ENCODE data around the gene CCNL2.
"Not testable (repeated sequence)": the region's sequence is repeated elsewhere in the genome, so short reads cannot be mapped to it uniquely, and the experiment has no call there.

CCNL2 gene

GRCh38 chr1:1399187-1399871 is at the start of gene CCNL2:
CCNL2 (minus strand) TSS chr1:1399335; CDS start chr1:1399306, 29 bp downstream.
- DNase-seq: peak; percentile 99

- not testable (repeated sequence) for DNase-seq
Measured at GRCh38 chr1:1446631-1447030, 47.5 kb upstream of the CCNL2 start.

- DNase-seq: no peak
Measured at GRCh38 chr1:1442069-1442770, 43.1 kb upstream of the CCNL2 start.

- peak; percentile 73 for DNase-seq
Measured at GRCh38 chr1:1441002-1441888, 42.1 kb upstream of the CCNL2 start.

GRCh38 chr1:1440262-1441001 is 41.3 kb upstream of the CCNL2 start:
- no peak for DNase-seq

GRCh38 chr1:1439546-1440261 is 40.6 kb upstream of the CCNL2 start:
- DNase-seq: no peak

GRCh38 chr1:1438531-1439381 is 39.6 kb upstream of the CCNL2 start:
- DNase-seq: no peak

- no peak for DNase-seq
Measured at GRCh38 chr1:1437904-1438376, 38.8 kb upstream of the CCNL2 start.

GRCh38 chr1:1437033-1437903 is 38.1 kb upstream of the CCNL2 start:
- no peak for DNase-seq

- no peak for DNase-seq
Measured at GRCh38 chr1:1436630-1437032, 37.5 kb upstream of the CCNL2 start.

- no peak for DNase-seq
Measured at GRCh38 chr1:1435911-1436629, 36.9 kb upstream of the CCNL2 start.

- peak; percentile 87 for DNase-seq
Measured at GRCh38 chr1:1435106-1435903, 36.2 kb upstream of the CCNL2 start, which contains the start of gene VWA1. VWA1 (plus strand) TSS chr1:1435690; CDS start chr1:1435749, 59 bp downstream.

GRCh38 chr1:1434824-1435105 is 35.6 kb upstream of the CCNL2 start:
- no peak for DNase-seq

GRCh38 chr1:1434131-1434823 is 35.1 kb upstream of the CCNL2 start:
- DNase-seq: peak; percentile 88

GRCh38 chr1:1433804-1434130 is 34.6 kb upstream of the CCNL2 start:
- DNase-seq: peak; percentile 81

GRCh38 chr1:1432951-1433803 is 34.0 kb upstream of the CCNL2 start:
- DNase-seq: peak; percentile 78

All from right forelimb (tissue), 1 donor.